A549 (cell line): Measurements from ENCODE around the gene SZT2.

ENCODE experiments used
- CTCF ChIP-seq: fragments of >200 bp; sonication (Bioruptor Twin); formaldehyde crosslinking; IDR thresholded peaks from 3 replicates; pipeline ENCODE4 v1.5.1; 2016
- HDAC2 ChIP-seq: fragments of 200-600 bp; sonication (generic); IDR thresholded peaks from 2 replicates; pipeline ENCODE4 v1.6.1; 2016
- JUN ChIP-seq, 2 experiments: fragments of >200 bp; sonication (Bioruptor Twin); formaldehyde crosslinking; IDR thresholded peaks; 2 replicates in 1 of 2; 3 replicates in 1 of 2; pipeline ENCODE4 v1.6.1; 2016 to 2017
- KDM5A ChIP-seq: fragments of 200-600 bp; sonication (generic); IDR thresholded peaks from 2 replicates; pipeline ENCODE4 v1.6.1; 2016; ENCODE audit warnings: antibody characterized with exemption, mild to moderate bottlenecking
- POLR2A ChIP-seq: IDR thresholded peaks from 2 replicates; pipeline ENCODE4 v1.6.1; 2012; ENCODE audit warnings: mild to moderate bottlenecking, low read length
- RFX5 ChIP-seq: fragments of 450-650 bp; IDR thresholded peaks from 2 replicates; pipeline ENCODE4 v1.7.1; 2014; ENCODE audit warnings: antibody characterized with exemption, mild to moderate bottlenecking, moderate library complexity

- TF ChIP-seq CTCF: no peak
- TF ChIP-seq KDM5A: no peak
- no peak for TF ChIP-seq JUN (IDR thresholded peaks at IDR 0.05)
- no peak for TF ChIP-seq POLR2A
- no peak for TF ChIP-seq HDAC2
- TF ChIP-seq RFX5: no peak
Measured at GRCh38 chr1:43363935-43364525, 25.7 kb upstream of the SZT2 start.
